NCI-H82 (cell line): ENCODE data around the gene GIPC1.
"Not testable (repeated sequence)": the region's sequence is repeated elsewhere in the genome, so short reads cannot be mapped to it uniquely, and the experiment has no call there.

Experiments used
- DNase-seq: peaks from one replicate; lab custom pipeline; 2025; lab: John Stamatoyannopoulos, UW

Gene GIPC1, protein sequence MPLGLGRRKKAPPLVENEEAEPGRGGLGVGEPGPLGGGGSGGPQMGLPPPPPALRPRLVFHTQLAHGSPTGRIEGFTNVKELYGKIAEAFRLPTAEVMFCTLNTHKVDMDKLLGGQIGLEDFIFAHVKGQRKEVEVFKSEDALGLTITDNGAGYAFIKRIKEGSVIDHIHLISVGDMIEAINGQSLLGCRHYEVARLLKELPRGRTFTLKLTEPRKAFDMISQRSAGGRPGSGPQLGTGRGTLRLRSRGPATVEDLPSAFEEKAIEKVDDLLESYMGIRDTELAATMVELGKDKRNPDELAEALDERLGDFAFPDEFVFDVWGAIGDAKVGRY

DNA sequence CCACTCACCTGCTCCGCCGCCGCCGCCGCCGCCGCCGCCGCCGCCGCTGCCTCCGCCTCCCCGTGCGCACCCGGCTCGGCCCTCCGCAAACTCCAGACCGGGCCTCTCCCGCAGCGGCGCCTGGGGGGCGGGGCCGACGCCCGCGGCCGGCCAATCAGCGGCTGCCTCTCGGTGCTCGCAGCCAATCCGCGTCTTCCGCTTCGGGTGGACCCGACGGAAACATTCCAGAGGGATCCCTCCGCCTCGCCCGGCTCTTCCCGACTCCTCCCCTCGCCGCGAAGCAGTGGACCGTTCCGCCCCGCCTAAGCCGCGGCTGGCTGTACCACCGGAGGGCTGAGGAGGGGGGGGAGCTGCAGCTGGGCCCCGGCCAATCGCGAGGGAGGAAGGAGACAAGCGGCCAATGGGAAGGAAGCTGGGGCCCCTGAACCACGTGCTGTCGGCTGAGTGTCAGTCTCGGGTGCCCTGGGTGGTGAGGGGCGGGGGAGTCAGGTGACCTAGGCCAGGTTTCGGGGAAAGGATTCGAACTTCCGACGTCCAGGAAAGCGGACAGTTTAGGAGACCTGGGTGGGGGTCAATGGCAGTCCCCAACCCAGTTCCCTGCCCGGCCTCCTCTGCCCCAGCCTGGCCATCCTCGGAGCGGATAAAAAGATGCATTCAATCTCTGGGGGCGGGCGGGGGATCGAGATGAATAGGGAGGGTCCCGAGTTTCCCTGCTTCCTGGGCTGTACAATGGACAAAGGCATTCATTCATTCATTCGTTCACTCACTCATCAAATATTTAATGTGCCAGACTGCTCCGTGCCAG is at the start of gene GIPC1:
GIPC1 (minus strand) TSS at position 99 of the 805 bp plus-strand sequence. CDS start 13,151 bp downstream, outside the sequence.
- DNase-seq = peak; percentile 100

DNA sequence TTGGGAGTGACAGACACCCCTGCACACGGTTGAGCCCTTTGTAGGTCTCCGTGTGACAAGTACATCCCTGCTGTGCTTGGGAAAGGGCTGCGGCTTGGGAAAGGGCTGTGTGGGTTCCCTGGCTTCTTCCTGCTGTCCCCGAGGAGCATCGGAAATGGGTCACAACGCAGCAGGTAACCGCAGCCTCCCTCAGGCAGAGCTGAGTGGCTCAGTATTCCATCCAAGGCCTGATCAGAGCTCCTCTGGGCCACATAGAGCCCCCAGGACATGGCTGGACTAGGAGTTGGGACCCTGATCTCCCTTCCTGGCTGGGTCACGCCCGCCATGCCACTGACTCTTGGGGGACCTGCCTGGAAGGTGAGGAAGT is 49.8 kb upstream of the GIPC1 start:
- no peak for DNase-seq

DNA sequence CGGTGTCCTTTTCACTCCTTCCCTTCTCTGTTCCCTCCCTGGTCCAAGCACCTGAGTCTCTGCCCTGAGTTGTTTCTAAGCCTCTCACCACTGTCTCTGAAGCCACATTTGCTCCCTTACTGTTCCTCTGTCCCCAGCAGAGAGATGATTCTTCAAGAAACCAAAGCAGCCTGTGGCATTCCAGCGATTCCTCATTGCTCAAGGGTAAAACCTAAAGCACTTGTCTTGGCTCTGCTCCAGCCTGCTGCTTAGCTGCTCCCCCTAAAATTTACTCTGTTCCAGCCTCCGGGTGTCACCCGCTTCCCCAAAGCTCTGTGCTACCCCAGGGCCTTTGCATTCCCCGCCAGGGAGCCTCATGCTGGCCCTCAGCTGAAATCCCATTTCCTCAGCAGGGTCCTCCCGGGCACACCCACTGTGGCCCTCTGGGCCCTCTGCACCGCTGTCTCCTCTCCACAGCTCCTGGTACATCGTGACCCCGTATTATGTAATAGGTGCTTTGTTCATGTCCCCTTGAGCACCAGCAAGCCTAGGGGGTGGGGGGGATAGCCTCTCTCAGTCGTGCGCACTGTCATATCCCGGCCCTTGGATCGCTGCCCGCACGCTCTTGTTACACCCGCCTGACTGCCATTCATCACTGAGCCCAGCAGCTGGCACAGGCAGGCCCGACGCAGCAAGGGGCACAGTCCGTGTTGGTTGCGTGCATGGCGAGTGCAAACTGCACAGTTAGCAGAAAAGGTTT is 49.2 kb upstream of the GIPC1 start:
- no peak for DNase-seq

DNA sequence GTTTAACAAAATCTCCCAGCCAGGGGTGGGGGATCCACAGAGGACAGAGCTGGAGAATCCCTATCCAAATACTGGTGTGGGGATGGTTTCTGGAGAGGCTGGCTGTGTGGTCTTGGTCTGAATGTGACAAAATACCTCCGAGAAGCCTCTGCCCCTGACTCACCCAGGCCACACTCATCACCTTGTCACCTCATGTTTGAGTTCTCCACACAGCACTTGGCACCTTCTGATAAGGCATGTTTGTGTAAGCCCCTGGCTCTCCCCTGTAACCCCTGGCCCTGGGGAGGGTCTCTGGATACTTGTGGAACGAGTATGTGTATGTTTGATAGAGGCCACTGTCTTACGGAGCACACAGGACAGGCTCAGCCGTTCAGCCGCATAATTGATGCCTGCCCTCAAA is 48.1 kb upstream of the GIPC1 start:
- no peak for DNase-seq

DNA sequence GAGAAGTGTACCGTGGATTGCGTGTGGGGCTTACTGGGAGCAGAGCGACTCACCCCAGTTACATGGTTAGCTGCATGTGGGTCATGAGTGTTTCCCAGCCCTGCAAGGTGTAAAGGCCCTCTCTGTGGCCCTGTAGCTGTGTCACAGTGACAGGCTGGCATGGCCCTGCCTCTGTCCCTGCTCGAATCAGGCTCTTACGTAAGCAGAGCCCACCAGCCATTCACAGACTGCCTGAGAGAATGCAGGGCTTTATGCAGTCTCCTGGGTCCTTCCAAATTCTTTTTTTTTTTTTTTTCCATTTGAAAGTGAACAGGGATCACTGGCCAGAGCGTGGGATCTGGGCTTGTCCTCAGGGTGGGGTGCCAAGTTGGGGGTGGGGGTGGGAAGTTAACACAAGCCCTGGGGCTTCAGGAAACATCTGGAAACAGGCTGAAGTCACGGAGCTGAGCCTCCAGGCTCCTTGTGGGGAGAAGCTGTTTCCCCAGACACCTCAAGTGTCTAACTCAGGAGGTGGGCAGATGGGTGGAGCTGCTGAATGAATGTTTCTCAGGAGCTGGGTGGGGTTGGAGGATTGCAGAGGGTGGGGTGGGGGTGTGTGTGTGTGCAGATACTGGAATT is 46.9 kb upstream of the GIPC1 start:
- no peak for DNase-seq

DNA sequence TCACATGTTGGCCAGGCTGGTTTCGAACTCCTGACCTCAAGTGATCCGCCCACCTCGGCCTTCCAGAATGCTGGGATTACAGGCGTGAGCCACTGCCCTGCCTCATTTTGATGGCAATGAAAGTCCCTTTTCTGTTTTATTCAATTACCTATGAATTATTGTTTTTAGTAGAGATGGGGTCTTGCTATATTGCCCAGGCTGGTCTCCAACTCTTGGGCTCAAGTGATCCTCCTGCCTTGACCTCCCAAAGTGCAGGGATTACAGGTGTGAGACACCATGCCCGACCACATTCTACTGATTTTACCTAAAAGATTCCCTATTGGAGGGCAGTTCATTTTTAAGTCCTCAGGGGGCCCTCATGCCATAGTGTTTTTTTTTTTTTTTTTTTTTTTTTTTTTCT is 46.1 kb upstream of the GIPC1 start:
- not testable (repeated sequence) for DNase-seq

DNA sequence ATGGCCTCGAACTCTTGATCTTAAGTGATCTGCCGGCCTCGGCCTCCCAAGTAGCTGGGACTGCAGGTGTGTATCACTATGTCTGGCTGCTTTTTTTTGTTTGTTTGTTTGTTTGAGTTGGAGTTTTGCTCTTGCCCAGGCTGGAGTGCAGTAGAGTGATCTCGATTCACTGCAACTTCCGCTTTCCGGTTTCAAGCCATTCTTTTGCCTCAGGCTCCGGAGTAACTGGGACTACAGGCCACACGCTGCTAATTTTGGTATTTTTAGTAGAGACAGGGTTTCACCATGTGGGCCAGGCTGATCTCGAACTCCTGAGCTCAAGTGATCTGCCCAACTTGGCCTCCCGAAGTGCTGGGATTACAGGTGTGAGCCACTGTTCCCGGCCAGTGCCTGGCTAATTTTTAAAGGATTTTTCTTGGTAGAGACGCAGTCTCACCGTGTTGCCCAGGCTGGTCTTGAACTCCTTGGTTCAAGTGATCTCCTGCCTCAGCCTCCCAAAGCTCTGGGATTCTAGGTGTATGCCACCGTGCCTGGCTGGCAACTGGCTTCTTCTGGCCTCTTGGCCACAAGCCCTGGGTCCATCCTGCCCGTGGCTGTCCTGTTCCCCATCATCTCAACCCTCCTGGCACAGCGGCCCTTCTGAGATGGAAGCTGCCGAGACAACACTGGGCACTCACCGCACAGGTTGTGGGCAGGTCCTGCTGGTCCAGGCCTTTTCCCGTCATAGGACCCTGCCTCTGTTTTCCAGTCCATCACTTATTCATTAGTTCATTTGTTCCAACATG is 45.0 kb upstream of the GIPC1 start:
- no peak for DNase-seq

DNA sequence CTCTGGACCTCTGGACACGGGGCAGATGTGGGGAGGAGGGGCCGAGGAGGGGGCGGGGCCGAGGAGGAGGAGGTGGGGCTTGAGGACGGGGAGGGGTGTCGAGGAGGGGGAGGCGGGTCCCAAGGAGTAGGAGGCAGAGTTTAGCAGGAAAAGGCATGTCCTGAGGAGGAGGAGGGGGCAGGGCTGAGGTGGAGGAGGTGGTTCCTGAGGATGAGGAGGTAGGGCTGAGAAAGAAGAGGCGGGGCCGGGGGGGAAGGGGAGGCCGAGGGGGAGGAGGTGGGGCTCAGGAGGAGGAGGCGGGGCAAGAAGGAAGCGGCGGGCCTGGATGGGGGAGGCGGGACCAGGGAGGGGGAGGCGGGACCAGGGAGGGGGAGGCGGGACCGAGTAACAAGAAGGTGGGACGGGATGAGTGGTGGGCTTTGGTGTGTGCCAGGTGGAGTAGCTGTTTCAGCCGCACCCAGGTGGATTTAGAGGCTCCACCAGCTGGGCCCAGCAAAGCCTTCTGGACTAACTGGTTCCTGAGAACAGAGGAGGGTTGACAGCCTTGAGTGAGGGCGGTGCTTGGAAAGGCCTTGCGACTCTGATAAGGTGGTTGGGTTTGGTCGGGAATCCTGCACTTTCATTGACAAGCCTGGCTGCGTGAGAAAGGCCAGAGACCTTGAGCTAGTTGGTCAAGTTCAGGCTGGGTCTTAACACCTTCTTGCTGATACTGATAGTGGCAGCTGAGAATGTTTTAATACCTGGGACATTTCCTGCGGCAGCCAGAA is 41.2 kb upstream of the GIPC1 start:
- DNase-seq = peak; percentile 95

DNA sequence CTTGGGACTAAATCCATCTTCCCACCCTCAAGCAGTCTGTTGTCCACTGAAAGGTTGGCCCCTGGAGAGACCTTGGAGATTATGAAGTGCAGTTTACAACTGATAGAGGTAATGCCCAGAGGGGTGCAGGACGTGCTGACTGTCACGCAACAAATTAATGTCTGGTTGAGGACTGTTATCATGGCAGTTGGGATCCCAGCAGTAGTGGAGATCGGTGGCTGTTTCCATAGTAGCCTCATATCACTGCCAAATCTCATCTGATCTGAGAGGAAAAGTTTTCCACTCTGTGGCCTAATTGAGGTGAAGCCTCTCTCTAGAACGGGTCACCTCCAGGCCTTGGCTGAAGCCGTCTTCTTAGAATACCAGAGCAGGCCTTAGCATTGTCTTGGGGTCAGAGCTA is 37.5 kb upstream of the GIPC1 start:
- DNase-seq = no peak

DNA sequence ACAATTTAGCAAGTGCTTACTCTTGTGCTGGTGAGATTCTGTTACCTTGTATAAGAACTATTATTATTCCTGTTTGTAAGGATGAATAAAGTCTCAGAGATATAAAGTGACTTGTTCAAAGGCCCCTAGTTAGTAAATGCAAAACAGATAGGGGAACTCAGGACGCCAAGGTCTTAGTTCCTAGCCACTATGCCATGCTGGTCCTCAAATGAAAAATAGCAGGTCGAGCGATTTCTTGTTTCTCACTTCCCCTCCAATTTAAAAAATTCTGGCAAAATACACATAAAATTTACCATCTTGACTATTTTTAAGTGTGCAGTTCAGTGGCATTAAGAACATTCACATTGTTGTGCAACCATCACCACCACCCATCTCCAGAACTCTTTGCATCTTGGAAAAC is 34.6 kb upstream of the GIPC1 start:
- no peak for DNase-seq

DNA sequence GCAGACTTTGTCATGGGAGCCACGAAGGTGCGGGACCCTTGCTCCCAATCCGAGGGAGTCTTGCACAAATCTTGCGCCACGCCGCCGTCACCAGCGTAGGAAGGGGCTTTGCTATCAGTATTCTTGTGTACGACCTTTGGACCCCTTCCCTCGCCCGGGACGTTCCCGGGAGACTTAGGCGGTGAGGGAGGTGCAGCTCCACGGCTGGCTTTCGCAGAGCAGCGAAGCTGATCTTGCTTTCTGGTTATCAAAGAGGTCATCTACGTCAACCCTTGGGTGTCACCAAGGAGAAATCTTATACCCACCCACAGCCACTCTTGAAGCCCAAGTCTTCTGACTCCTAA is 34.0 kb upstream of the GIPC1 start:
- peak; percentile 81 for DNase-seq

DNA sequence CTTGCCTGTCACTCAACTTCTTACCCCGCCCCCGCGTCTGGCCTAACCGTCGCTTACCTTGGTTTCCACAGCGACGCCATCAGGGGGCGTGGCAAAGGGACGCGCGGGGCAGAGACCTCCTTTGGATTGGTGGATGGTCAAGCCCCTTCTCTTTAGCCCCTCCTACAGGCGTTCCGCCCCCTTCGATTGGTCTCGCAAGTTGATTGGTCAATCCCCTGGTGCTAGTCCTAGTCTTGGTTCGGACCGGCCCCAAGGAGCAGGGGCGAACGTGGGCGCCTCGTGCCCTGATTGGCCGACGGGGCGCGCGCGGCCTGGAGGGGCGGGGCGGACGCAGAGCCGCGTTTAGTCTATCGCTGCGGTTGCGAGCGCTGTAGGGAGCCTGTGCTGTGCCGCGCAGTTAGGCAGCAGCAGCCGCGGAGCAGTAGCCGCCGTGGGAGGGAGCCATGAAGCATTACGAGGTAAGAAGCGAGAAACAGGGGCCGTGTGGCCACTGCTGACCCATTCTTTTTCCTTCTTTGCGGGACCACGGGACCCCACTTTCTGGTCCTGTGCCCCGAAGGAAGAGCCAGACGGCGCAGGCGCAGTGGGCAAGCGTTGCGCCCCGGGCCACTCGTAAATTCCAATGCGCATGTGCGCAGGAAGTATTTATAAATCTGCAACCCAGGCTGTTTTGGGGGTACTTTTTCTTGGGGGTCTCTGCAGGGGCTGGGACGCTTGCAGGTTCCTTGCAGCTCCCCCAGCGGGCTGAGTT is 33.5 kb upstream of the GIPC1 start, which contains the start of gene TECR:
TECR (plus strand) TSS at position 341 of the 751 bp plus-strand sequence; CDS start at position 444, 103 bp downstream.
- DNase-seq = peak; percentile 100

DNA sequence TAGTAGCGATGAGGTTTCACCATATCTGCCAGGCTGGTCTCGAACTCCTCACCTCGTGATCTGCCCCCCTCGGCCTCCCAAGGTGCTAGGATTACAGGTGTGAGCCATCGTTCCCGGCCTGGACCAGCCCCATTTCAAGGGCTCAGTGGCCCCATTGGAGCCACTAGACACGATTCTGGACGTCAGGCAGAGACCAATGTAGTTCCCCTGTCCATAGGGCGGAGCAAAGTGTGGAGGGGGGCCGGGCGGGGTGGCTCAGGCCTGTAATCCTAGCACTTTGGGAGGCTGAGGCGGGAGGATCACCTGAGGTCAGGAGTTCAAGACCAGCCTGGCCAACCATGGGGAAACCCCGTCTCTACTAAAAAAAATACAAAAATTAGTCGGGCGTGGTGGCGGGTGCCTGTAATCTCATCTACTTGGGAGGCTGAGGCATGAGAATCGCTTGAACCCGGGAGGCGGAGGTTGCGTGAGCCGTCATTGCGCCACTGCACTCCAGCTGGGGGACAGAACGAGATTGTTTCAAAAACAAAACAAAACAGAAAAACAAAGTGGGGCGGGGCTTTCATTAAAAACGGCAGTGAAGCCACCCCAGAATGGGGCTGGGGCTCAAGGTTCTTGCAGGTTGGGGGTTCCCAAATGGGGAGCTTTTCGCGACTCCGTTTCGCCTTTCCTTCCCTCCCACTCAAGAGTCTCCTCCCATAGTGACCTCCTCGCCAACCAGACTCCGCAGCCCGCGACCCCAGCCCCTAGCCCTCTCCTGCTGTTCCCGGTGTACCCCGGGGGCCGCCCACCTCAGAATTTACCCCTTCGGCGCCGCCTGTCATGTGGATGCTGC is 32.7 kb upstream of the GIPC1 start:
- no peak for DNase-seq

DNA sequence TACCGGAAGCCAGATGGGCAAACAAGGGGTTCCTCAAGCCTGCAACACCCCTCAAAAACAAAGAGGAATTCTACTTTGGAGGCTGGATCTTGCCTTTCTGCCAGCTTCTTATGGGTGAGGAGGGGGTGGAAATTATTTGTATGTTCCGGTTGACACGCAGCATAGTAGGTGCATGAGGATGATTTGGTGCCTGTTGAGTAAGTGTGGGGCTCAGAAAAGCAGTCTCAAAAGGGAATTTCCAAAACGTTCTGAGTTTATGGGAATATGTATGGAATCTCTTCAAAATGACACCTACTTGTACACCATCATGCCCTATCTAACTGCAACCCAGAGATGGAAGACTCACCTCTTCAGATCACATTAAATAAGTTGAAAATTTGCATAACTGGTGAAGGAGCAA is 30.5 kb upstream of the GIPC1 start:
- no peak for DNase-seq

DNA sequence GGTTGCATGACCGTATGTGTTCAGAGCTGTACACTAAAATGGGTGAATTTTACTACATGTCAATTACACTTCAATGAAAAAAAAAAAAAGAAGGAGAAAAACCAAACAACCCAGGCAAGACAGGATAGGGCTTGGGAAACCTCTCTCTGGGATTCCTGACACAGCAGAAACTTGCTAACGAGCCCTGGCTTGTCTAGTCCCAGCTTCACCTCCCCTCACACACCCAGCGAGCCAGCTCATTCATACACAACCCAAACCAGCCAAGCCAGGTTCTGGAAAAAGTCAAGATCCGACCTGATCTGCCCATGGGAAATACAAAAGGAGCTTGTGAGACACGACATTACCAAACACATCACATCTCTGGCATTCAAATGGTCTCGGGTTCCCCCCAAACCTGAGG is 29.8 kb upstream of the GIPC1 start:
- no peak for DNase-seq

DNA sequence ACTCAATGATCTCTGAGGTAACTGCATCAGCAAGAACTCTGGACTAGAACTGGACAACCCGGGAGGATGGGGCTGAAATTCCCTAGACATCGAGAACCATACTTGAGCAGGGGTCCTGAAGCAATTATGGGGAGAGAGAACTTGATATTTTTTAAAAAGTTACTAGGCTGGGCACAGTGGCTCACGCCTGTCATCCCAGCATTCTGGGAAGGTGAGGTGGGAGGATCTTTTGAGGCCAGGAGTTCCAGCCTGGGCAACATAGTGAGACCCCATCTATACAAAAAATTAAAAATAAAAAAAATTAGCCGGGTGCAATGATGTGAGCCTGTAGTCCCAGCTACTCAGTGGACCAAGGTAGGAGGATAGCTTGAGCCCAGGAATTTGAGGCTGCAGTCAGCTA is 24.6 kb upstream of the GIPC1 start:
- DNase-seq = no peak

DNA sequence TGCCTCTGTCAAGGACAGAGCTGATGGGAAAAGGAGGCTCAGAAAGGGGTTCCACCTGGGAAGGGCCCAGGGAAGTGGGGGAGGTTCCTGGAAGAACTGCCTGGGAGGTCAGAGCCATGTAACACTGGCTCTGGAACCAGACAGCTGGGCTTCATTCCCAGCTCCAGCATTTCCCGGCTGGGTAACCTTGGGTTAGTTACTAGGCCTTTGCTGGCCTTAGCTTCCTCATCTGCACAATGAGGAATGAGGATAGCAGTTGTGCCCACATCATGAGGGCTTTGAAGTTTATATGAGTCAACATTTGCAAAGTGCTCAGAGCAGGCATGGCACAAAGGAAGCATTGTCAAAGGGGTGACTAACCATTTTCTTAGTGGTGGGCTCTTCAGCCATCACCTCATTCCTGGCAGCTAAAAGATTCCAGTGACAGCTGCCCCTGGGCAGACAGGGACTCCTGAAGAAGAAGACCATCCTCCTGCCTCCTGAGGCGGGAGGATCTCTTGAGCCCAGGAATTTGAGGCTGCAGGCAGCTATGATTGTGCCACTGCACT is 24.0 kb upstream of the GIPC1 start:
- DNase-seq = no peak

DNA sequence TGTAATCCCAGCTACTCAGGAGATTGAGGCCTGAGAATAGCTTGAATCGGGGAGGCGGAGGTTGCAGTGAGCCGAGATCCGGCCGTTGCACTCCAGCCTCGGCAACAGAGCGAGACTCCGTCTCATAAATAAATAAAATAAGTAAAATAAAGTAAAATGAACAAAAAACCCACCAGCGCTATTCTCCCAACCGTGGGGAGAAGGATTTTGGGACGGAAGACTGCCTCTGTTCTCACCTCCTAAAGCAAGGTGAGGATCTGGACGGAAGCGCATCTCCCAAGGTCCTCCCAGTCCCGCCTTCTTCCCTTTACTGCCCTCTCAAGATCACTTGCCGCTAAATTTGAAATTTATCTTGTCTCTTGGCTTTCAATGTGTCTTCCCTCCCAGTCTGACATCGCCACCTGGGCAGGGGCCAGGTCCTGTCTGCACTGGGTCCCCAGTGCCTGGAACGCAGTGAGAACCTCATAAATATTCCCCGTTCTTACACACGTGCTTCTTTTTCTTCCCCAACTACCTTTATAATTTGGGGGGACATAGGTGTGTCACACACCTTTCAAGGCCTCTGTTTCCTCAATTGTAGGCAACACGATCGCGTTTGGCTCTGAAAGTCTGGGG is 23.4 kb upstream of the GIPC1 start:
- no peak for DNase-seq
